HG03095 (cell line): ENCODE data around the gene HMCN1.
"Not testable (repeated sequence)": the region's sequence is repeated elsewhere in the genome, so short reads cannot be mapped to it uniquely, and the experiment has no call there.

Experiments used
- ATAC-seq: cut with Tn5 transposase; IDR thresholded peaks from one replicate; pipeline ENCODE4 v1.9.1; 2021; ENCODE audit warnings: moderate library complexity; ENCODE audit not compliant: unreplicated experiment

The HMCN1 gene

DNA sequence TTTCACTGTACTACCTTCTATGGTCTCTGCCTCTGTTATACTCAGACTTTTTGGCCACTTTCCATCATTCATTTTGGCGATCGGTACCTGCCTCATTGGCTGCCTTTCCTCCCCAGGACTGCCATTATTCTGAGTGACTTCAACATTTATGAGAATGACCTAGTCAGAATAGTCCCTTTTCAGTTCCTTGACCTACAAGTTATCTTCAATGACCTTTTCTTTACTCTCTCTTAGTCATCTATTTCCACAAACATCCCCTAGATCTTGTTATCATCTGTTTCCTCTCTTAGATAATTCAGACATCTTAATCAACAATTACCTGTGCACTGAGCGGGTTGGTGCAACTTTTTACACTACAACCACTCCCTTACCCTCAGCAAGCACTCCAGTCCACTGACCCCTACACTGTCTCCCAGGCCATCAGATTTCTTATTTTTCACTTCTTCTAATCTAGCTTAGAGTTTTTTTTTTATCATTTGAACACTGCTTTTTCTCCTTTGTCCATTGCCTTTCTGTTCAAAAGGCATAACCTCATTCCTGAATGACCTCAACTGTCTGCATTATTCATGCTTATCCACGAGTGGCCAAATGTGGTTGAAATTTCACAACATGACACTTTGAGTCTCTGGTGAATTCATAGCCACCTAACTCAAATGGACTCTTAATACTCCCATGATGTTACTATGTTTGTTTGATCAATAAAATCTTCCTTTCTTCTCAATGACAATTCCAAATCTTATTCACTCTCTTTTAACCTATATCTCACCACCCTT lies 112.7 kb downstream of the HMCN1 start:
- no peak for ATAC-seq

DNA sequence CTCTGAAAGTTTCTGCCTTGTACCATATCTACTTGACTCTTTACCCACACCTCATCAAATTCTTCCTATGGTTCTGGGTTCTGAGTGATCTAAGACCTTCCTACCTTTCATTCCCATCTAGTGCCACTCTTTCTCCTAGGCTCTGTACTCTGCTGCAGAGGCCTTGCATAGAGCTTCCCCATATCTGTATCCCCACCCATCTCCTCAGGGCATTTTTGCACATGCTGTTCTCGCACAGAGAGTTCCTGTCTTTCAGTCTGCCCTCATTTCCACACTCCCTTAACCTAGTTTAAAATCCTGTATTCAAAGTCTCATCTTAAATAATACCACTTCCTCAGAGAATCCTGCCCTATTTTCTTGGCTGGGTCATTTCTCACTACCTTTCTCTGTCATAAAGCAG lies 114.8 kb downstream of the HMCN1 start:
- no peak for ATAC-seq

- ATAC-seq, result no peak
Measured at GRCh38 chr1:185850366-185850765, 116.2 kb downstream of the HMCN1 start.

DNA sequence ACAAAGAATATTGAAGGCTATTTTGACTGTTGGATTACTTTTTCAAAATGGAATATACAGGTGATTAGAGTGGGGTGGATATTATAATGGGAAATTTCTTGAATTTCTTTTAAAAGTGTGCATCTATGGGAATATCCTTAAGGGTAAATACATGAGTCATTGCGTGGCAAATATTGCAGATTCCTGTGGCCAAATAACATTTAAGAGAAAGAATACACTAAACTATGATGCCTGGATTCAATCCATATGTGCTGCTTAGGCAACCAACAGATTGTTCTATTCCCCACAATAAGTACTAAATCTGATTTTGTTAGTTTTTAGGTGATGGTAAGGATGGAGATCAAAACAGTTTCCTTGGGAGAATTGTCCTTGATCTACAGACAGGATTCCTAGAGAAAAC lies 119.5 kb downstream of the HMCN1 start:
- no peak for ATAC-seq

DNA sequence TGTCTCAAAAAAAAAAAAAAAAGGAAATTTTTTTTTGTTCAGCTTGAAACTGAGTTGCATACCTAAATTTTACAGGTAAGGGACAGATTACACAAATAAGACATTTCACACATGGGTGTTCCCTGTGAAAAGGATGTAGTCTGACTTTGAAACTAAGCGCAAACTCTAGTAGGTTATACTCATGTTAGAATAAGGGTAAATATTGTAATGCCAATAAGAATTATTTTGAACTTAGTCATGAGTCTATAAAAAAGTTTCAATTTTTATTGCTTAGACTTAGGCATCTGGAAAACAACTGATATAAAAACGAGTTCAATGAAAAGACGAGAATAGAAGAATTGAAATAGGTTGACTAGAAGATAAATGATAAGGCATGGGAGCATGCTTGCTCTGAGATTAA lies 122.3 kb downstream of the HMCN1 start:
- no peak for ATAC-seq

DNA sequence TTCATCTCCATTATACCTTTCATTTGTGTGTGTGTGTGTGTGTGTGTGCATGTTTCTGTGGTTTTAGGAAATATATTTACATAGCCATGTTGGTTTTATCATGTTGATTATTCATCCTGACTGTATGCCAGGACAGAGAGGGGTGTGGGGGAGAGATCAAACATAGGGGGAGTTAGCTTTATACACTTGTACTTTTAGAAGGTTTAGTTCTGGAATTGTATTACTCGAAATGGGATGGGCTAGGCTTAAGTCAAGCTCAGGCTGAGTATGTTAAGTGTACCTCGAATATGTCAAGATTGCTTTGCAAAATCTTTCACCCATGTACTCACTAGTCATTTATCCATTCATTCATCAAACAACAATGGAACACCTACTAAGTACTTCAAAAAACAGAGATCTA lies 123.3 kb downstream of the HMCN1 start:
- ATAC-seq, result no peak

GRCh38 chr1:185860311-185860710 lies 126.1 kb downstream of the HMCN1 start:
- ATAC-seq, result no peak

DNA sequence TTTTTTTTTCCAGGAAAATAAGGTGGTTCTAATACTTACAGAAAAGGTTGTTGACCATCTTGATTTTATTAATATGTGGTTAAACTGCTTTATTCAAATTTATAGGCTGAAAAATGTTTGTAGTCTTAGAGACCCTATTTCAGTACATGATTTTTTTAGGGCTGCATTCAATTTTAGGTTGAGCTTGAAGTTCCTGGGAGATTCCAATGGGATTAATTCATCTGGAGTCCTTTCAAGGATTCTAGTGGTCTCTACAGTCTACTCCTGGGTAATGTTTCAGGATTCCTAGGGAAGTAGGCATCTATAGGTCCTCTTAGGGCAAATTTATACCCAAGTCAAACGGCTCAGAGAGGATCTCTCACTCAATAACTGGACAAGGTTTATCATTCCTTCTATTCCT lies 126.7 kb downstream of the HMCN1 start:
- no peak for ATAC-seq

DNA sequence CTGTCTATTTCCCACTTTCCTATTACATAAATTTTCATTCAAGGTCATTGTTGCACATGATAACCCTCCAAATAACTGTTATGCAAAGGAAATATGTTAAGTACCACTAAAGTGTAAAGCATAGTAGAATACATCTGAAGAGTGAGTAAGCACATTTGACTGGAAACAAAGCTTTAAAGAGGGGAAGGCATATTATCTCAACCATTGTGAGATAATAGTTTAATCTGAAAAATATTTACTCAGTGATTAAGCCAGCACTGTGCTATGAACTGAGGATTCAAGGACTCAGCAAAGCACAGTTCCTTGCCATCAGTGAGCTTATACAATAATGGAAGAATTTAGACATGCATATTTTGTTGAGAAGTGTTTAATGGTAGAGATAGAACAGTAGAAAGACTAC lies 127.4 kb downstream of the HMCN1 start:
- ATAC-seq, result no peak

GRCh38 chr1:185862235-185862634 lies 128.0 kb downstream of the HMCN1 start:
- ATAC-seq, result no peak

- ATAC-seq, result no peak
Measured at GRCh38 chr1:185864331-185864730, 130.1 kb downstream of the HMCN1 start.

DNA sequence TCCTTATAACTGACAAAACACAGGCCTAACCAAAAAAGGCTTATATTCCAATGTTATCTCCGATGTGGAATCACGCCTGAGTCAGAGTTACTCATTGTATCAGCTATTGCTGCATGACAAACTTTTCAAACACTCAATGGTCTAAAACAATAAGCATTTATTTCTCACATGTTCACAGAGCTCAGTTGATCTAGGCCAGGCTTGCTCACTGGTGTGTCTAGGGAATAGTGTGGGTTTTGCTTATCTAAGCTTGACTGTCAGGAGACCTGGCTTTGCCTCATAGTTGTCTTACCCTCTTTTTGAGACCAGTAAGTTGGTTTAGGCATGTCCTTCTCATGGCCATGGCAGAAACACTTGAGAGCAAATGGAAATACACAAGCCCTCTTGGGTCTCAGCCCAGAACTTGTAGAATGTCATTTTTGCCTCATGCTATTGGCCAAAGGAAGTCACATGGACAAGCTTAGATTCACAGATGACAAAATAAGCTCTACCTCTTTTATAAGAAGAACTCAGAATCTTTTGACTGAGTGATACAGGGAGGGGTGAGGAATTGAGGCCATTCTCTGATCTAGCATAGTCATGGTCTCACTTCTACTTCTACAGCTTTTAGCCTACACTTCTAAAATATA lies 130.8 kb downstream of the HMCN1 start:
- no peak for ATAC-seq

DNA sequence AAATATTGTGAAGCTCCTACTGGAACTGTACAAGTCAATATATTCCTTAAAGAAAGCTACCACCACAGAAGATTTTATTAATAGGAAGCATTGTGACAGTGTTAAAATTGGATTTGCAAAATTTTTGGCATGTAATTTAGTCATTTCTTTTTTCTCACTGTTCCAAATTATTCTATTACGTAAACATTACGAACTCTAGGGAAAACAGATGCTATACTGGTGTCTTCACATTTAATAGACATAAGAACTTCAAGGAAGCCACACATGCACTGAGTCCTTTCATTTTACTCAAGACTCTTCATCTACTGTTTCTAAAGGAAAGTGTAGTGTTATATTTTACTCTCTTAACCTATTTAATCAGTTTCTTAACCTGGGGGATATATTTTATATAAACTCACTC lies 135.4 kb downstream of the HMCN1 start:
- no peak for ATAC-seq

DNA sequence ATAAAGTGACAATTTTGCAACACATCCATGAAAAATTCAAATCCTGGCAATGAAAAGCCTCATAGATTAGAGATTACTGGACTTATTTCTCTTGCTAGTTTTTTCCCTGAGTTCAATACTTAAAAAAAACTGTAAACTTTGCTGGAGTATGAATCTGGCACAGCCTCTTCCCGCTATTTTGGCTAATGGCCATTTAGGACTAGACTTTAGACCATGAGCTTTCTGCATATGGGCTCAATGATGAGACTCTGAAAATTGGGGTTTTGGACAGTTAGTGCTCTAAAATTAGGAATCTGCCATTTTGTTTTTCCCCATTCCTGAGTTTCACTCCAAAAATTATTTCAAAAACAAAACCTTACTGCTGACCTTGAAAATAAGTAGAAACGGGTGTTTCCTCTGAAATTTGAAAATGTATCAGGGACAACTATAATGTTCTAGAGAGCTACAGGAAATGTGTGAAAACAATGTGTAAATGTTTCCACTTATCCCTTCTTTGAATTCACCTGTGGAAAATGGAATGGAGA lies 137.5 kb downstream of the HMCN1 start:
- ATAC-seq, result no peak

DNA sequence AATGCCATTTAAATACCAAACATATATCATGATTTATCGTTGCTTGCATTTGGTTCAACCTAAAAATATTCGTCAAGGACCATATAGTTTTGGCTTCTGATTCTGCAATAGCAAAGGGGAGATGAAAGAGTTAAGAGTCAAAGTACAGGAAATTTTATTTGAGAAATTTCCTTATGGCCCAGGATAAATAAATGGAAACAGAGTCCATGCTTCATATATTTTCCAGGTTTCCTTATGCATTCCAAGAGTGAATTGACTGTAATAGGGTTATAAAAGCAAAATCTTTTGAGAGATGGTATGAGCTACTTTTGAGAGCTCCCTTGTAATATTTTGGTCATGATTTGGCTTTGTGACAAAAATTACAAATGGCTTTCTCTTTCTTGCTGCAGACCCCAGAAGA lies 140.1 kb downstream of the HMCN1 start:
- no peak for ATAC-seq

DNA sequence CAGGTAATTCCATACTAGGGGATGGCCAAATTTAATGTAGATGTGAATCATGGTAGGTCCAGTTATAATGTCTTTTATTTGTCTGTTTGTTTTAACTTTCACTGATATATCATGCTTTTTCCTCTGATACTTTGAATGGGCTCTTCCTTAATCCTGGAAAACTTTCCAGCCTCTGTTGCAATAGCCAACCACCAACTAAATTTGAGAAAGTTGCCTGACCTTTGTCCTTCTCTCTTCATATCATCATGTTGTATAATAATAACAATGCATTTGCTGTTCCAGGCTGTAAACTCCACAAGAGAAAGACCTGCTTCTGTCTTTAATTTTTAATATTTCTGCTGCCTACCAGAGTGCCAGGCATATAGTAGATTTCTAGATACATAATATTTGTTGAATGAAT lies 146.1 kb downstream of the HMCN1 start:
- no peak for ATAC-seq

- ATAC-seq, result no peak
Measured at GRCh38 chr1:185880779-185881333, 146.7 kb downstream of the HMCN1 start.

DNA sequence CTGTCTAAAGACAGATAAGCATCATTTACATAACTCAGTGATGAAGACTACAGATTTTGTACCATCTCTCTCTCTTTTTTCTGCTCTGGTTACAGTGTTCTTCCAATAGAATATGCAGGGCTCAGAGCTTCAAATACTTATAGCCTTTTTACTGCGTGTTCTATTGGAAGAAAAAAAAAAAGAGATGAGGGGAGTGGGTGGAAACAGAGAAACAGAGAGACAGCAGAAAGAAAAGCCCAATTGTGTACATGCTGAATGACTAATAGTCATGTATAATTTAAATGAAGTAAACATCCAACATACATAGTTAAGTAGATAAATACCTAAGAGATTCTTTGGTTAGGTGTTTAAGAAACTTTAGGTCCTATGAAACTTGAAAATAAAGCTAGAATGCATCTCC lies 151.9 kb downstream of the HMCN1 start:
- ATAC-seq, result no peak

DNA sequence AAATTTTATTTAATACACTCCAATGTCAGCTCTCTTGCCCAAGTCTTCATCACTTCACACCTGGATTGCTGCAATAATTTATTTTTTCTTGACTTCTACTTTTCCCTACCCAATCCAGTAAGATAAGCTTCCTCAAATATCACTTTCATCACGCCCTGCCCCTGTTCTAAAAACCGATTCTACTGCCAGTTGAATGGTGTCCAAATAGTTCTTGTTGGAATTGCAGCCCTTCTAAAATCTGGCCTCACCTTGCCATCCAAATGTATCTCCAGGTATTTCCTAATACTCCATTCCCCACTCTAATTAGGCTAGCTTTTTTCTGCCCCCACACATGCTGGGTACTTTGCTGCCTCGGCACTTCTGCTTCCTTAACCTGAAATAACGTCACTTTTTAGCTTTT lies 152.5 kb downstream of the HMCN1 start:
- no peak for ATAC-seq

DNA sequence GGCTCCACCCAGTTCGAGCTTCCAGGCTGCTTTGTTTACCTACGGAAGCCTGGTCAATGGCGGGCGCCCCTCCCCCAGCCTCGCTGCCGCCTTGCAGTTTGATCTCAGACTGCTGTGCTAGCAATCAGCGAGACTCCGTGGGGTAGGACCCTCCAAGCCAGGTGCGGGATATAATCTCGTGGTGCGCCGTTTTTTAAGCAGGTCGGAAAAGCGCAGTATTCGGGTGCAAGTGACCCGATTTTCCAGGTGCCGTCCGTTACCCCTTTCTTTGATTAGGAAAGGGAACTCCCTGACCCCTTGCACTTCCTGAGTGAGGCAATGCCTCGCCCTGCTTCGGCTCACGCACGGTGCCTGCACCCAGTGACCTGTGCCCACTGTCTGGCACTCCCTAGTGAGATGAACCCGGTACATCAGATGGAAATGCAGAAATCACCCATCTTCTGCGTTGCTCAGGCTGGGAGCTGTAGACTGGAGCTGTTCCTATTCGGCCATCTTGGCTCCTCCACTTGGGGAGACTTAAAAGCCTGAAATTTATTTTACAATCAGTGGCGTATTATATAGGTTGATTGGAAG lies 158.7 kb downstream of the HMCN1 start:
- ATAC-seq, result not testable (repeated sequence)

- no peak for ATAC-seq
Measured at GRCh38 chr1:185894791-185895190, 160.6 kb downstream of the HMCN1 start.
